A375 (cell line): ENCODE data around the gene TMCC3. TPM values are rescaled to one million over a fixed set of nuclear protein-coding genes. Genes with fewer than 3 reads are reported as not detected.

ENCODE experiments used
- small RNA-seq: library from RNA; depleted of rRNA; stranded (forward); fragments of <200 nt; gene quantifications from one replicate; pipeline ENCODE3, GENCODE V24; 2014
- total RNA-seq: library from RNA; depleted of rRNA; stranded (reverse); fragments of >200 nt; shearing (Covaris generic); gene quantifications from 2 replicates; pipeline ENCODE4 v1.2.3, GENCODE V29; 2014; rRNA removed

The TMCC3 gene, protein sequence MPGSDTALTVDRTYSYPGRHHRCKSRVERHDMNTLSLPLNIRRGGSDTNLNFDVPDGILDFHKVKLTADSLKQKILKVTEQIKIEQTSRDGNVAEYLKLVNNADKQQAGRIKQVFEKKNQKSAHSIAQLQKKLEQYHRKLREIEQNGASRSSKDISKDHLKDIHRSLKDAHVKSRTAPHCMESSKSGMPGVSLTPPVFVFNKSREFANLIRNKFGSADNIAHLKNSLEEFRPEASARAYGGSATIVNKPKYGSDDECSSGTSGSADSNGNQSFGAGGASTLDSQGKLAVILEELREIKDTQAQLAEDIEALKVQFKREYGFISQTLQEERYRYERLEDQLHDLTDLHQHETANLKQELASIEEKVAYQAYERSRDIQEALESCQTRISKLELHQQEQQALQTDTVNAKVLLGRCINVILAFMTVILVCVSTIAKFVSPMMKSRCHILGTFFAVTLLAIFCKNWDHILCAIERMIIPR
- 3.5 and 4.0 TPM in 2 replicates for total RNA-seq

DNA sequence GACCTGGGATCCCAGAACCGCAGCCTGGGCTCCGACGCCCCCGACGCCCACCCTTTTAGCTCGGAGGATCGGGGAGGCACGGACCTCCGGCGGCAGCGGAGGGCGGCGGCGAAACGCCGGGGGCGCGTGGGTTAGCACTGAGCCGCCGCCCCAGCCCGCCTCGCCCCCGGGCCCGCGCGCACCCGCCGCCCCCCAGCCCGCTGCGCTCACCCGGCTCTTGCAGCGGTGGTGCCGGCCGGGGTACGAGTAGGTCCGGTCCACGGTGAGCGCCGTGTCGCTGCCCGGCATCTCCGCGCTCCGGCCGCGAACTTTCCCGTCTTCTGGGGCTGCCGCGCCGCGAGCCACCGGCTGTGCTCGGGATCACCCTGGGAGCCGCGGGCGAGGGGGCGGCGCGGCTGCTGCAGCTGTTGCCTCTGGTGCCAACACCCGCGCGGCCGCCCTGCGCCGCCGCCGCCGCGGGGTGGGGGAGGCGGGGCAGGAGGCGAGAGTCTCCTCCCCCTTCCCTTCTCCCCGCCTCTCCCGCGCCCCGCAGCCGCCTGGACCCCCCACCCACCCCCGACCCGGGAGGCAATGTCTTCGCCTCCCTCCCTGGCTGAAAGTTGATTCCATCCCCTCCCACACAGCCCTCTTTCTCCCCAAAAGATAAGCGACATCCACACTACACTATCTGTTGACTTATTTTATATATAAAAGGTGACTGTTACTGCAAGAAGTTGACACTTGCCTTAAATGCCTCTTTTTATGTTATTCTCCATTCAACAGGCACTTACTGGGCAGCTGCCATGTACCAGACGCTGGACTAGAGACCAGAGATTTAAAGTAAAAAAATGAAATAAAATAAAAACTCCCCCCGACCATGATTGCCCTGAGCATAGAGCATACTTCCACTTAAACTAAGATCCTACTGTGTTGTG is at the start of gene TMCC3:
Gene TMCC3, minus strand, starts transcription at position 415 of the 914 bp plus-strand sequence. Its CDS starts 127 bp downstream, at position 288.

Small RNA genes within 50 kb of the gene (small RNA-seq; reads per million reads assigned to genes)
- gene LSM3P2 (not detected), gene MIR5700 (not detected)

Other genes with a start within 250 kb of the TMCC3 start
- 19.9 and 21.2 TPM in 2 replicates for gene CEP83, start 190.7 kb downstream of the TMCC3 start, total RNA-seq